Endothelial cell of umbilical vein (primary cell): ENCODE results near the gene MAP4K4.
"Not testable (repeated sequence)": the region's sequence is repeated elsewhere in the genome, so short reads cannot be mapped to it uniquely, and the experiment has no call there.

ENCODE experiments used
- CTCF ChIP-seq, 2 donors: IDR thresholded peaks; 1 replicate in 1 of 2; 2 replicates in 1 of 2; pipeline ENCODE4 v1.5.1; 2011; ENCODE audit warnings: low read length in 2 of 2, mild to moderate bottlenecking in 2 of 2, moderate library complexity in 2 of 2, control low read depth in 1 of 2, inconsistent platforms in 1 of 2, low read depth in 1 of 2; ENCODE audit not compliant: insufficient read depth in 1 of 2; ENCODE audit errors: extremely low read depth in 1 of 2
- EZH2 ChIP-seq: IDR thresholded peaks from 2 replicates; pipeline ENCODE4 v1.6.1; 2012; ENCODE audit warnings: borderline replicate concordance, low read depth, mild to moderate bottlenecking, moderate library complexity, low read length, inconsistent platforms; ENCODE audit not compliant: severe bottlenecking
- MAX ChIP-seq: IDR thresholded peaks from 2 replicates; pipeline ENCODE4 v1.6.1; 2011; ENCODE audit not compliant: insufficient read depth, insufficient read length
- POLR2AphosphoS5 ChIP-seq: IDR thresholded peaks from 2 replicates; pipeline ENCODE4 v1.6.1; 2012; ENCODE audit warnings: low read depth, mild to moderate bottlenecking, control low read depth, low read length, moderate library complexity; ENCODE audit not compliant: insufficient read depth

- not testable (repeated sequence) for TF ChIP-seq CTCF (IDR thresholded peaks at IDR 0.05; ENCODE audit: extremely low read depth in 1 of 2, insufficient read depth in 1 of 2, low read depth in 1 of 2, low read length in 2 of 2); MAX; POLR2AphosphoS5; EZH2
Observed at GRCh38 chr2:101773961-101774360, 76.5 kb downstream of the MAP4K4 start.
